IPS-18a (cell line): Measurements from ENCODE around the gene GCN1.

ENCODE experiments used
- H3K27ac ChIP-seq: one replicate; pipeline ENCODE4 v1.5.1; 2013; ENCODE audit warnings: low read length
- H3K27me3 ChIP-seq: one replicate; pipeline ENCODE4 v1.6.1; 2013; ENCODE audit warnings: mild to moderate bottlenecking, low read length; ENCODE audit not compliant: control insufficient read depth, insufficient read depth
- H3K36me3 ChIP-seq: one replicate; pipeline ENCODE4 v1.6.1; 2013; ENCODE audit warnings: low read depth, low read length; ENCODE audit not compliant: control insufficient read depth
- H3K4me1 ChIP-seq: one replicate; pipeline ENCODE4 v1.6.1; 2013; ENCODE audit warnings: low read depth, low read length; ENCODE audit not compliant: control insufficient read depth
- H3K4me3 ChIP-seq: one replicate; pipeline ENCODE4 v1.5.1; 2013; ENCODE audit warnings: low read length
- H3K9ac ChIP-seq: one replicate; pipeline ENCODE4 v1.6.1; 2013; ENCODE audit warnings: mild to moderate bottlenecking, low read length, moderate library complexity
- H3K9me3 ChIP-seq: one replicate; pipeline ENCODE4 v1.6.1; 2013; ENCODE audit warnings: low read depth, low read length; ENCODE audit not compliant: control insufficient read depth

Gene GCN1

DNA sequence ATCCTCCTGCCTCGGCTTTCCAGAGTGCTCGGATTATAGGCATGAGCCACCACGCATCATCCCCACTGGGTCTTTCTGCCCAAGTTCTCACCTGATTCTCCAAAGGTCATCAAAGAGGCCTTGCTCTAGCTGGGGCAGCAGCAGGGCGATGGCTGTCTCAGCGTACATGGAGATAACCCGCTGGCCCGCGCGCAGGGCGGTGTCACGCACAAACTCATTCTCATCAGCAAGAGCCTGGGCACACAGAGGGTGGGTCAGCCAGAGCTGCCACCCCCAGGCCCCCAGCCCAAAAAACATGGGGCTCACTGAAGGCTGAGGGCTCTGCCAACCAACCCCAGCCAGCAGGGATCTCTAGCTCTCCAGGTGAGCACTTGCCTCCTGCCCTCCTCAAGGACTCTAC lies 50.3 kb downstream of the GCN1 start:
- Histone ChIP-seq H3K4me1 (no peaks in the 10 kb centered on the region), H3K9ac (no peak overlapping the region), H3K36me3 (peaks cover 93% of the 10 kb centered on the region), H3K27me3 (no peaks in the 10 kb centered on the region), H3K27ac (no peak overlapping the region), H3K4me3 (no peak overlapping the region), H3K9me3 (no peaks in the 10 kb centered on the region)

DNA sequence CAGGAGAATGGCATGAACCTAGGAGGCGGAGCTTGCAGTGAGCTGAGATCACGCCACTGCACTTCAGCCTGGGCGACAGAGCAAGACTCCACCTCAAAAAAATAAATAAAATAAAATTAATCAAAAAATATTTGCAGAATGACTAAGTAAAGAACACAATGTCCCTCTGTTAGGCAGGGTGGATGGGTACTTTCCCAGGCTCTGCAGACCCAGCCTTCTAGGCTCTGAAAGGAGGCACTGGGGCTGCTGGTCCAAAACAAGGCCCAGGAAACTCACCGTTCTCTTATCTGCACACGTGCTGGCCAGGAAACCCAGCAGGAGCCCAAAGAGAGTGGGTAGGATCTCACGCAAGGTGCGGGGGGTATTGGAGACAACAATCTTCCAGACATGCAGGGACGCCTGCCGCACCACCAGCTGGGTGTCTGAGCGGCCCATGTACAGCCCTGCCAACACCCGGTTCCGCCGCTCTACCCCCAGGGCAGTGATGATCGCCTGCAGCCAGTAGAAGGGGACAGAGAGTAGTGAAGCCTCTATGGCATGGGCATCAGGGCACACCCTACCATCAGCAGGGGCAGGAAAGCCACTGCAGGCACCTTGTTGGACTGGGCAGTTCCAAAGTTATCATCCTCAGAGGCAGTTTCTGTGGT lies 52.2 kb downstream of the GCN1 start:
- H3K4me1 ChIP-seq: no peaks in the 10 kb centered on the region
- H3K9ac ChIP-seq: no peak overlapping the region
- H3K9me3 ChIP-seq: no peaks in the 10 kb centered on the region
- peaks cover 89% of the 10 kb centered on the region for H3K36me3 ChIP-seq
- no peak overlapping the region for H3K4me3 ChIP-seq
- H3K27ac ChIP-seq: no peak overlapping the region
- H3K27me3 ChIP-seq: no peaks in the 10 kb centered on the region

DNA sequence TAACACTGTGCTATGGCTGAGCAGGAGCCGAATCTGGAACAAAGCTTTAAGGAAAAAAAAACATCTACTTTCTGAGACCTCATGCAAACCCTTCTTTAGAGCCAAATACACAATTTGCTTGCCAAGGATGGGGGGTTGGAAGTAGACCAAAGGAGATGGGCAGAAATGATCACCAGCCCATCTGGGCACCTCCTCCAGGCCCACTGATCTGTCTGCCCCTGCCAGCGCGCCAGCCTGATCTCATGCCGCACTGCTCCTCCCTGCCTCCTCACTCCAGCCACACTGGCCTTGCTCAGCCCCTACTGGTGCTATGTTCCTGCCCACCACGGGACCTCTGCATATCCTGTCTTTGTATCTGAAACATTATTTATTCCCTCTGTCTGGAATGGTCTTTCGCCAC lies 53.2 kb downstream of the GCN1 start:
- Histone ChIP-seq H3K4me3 (no peak overlapping the region), H3K27me3 (no peaks in the 10 kb centered on the region), H3K36me3 (peaks cover 89% of the 10 kb centered on the region), H3K9me3 (no peaks in the 10 kb centered on the region), H3K4me1 (no peaks in the 10 kb centered on the region), H3K27ac (no peak overlapping the region), H3K9ac (no peak overlapping the region)

DNA sequence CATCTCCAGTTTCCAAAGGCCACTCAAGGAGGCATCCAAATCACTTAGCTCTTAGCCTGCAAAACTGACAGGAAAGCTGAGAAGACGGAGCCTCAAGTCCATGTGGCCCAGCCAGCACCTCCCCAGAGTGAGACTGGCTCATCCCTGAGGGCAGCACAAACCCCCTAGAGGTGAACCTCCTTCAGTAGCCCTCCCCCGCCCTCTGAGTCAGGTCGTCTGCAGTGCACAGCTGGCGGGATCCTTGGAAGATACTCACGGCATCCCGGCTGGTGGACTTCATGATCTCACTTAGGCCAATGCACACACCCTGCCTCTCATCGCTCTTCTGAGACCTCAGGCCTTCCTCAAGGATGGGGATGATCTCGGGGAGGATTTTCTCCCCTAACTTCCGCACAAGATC lies 53.9 kb downstream of the GCN1 start:
- Histone ChIP-seq H3K4me1 (no peaks in the 10 kb centered on the region), H3K9ac (no peak overlapping the region), H3K4me3 (no peak overlapping the region), H3K36me3 (peaks cover 89% of the 10 kb centered on the region), H3K9me3 (no peaks in the 10 kb centered on the region), H3K27me3 (no peaks in the 10 kb centered on the region), H3K27ac (no peak overlapping the region)

DNA sequence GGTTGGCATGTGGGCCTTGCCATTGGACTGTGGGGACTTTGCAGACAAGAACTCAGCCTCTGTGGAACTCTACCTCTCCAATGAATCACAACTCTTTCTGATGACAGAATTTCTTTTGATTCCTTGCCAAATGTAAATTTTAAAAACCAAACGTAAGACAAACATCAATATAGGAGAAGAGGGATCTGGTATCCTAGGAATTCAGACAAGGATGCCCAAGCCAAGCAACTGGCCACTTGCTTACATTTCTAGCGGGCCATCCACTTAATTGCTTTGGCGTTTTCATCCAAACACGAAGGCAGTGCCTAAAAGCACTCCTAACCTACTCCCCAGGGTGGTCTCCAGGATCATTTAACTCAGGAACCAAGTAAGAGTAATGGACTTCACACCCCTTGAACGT lies 54.6 kb downstream of the GCN1 start:
- Histone ChIP-seq H3K4me3 (no peak overlapping the region), H3K36me3 (peaks cover 85% of the 10 kb centered on the region)

DNA sequence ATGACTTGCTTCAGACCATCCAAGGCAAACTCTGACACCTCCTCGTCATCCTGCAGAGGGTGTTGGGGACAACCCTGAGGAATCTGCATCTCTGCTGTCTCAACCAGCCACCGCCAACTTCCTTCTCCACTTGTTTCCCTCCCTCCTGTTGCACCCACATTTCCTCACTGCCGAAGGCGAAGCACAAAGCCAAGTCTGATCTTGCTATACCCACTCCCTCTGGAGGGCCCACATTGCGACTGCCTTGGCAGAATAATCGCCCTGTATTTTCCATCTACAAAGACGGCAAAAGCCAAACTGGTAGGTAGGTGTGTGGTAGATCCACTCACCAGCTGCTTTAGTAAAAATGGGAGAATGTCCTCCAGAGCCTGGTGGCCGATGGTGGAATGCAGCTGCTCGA lies 56.1 kb downstream of the GCN1 start:
- Histone ChIP-seq H3K4me3 (no peak overlapping the region), H3K36me3 (peaks cover 85% of the 10 kb centered on the region), H3K9me3 (no peaks in the 10 kb centered on the region), H3K27me3 (no peaks in the 10 kb centered on the region), H3K4me1 (no peaks in the 10 kb centered on the region), H3K27ac (no peak overlapping the region), H3K9ac (no peak overlapping the region)

More for the DNA sequence above, 54.6 kb downstream of the GCN1 start:
- Histone ChIP-seq H3K27me3 (no peaks in the 10 kb centered on the region), H3K9me3 (no peaks in the 10 kb centered on the region), H3K9ac (no peak overlapping the region), H3K27ac (no peak overlapping the region), H3K4me1 (no peaks in the 10 kb centered on the region)

DNA sequence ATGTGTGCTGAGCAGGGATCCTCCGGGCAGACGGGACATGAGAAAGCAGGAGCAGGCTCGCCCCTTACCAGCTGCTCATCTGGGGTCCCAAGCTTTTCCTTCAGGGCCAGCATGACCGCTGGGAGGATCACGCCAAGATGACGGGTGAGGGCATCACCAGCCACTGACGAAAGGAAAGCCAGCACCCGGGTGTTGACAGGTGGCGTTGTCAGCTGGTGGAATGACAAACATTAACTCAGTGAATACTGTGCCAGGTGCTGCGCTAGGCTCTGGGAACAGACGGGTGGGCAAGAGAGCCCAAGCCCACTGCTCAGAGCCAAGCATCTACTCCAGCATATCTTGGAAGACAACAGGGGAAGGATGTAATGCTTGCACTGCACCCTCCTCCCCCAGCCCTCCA lies 56.7 kb downstream of the GCN1 start:
- Histone ChIP-seq H3K27me3 (no peaks in the 10 kb centered on the region), H3K27ac (no peak overlapping the region), H3K4me3 (no peak overlapping the region), H3K9ac (no peak overlapping the region), H3K36me3 (peaks cover 88% of the 10 kb centered on the region), H3K9me3 (no peaks in the 10 kb centered on the region), H3K4me1 (no peaks in the 10 kb centered on the region)

DNA sequence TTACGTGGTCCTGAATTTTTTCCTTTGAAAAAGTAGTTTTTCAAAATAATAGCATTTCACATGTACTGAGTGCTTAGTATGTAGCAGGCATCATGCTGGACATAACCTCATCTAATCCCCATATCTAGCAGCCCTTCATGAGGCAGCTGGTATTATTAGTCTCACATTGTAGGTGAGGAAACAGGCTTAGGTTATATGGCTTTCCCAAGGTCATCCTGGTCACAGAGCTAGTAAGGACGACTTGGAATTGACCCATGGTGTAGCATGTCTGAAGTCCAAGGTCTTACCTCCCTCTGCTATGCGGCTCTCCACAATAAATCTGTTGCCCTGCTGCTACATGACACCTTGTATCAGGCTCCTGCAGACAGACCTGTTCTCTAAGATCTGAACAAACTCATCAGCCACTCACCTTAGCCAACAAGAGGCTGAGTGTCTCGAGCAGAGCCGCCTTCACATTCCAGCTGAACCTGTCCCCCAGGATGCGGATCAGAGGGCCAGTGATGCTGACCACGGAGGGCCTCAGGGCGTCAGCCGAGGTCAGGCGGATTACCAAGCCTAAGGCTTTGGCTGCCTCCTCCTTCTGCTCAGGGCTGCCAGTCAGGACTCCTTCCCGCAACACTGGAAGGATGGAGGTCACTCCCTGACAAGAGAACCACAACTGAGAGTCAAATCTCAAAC lies 58.3 kb downstream of the GCN1 start:
- peaks cover 90% of the 10 kb centered on the region for H3K36me3 ChIP-seq
- H3K27ac ChIP-seq: no peak overlapping the region
- no peaks in the 10 kb centered on the region for H3K27me3 ChIP-seq
- no peak overlapping the region for H3K4me3 ChIP-seq
- H3K9me3 ChIP-seq: no peaks in the 10 kb centered on the region
- no peaks in the 10 kb centered on the region for H3K4me1 ChIP-seq
- no peak overlapping the region for H3K9ac ChIP-seq

DNA sequence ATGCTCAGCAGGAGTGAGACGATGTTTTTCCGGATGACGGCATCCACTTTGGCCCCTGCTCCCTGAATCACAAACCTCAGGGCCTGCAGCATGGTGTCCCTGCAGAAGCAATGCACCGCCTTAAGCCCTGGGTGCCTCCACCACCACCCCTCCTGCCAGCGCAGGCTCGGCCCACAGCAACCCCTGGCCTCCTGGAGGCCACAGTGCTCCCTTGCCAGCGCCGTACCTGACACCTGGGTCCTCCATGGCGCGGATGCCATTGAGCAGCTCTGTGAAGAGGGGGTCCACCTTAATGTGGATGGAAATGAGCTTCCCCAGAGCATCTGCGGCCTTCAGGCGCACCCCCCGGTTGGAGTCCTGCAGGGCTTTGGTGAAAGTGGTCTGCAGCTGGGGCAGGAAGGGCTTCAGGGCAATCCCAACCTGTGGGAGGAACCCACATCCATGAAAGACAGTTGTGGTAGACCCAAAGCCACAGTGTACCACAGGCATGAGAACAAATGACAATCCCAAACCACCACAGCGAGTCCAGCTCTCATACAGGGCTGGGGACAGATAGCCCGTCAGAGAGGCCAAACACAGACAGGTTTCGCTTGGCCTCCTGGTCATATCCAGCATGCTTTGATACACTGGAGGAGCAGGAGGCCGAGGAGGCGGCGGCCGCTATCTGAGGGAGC lies 60.1 kb downstream of the GCN1 start:
- H3K9me3 ChIP-seq: no peaks in the 10 kb centered on the region
- H3K4me1 ChIP-seq: no peaks in the 10 kb centered on the region
- peaks cover 90% of the 10 kb centered on the region for H3K36me3 ChIP-seq
- H3K27me3 ChIP-seq: no peaks in the 10 kb centered on the region
- no peak overlapping the region for H3K27ac ChIP-seq
- H3K4me3 ChIP-seq: no peak overlapping the region
- H3K9ac ChIP-seq: no peak overlapping the region

DNA sequence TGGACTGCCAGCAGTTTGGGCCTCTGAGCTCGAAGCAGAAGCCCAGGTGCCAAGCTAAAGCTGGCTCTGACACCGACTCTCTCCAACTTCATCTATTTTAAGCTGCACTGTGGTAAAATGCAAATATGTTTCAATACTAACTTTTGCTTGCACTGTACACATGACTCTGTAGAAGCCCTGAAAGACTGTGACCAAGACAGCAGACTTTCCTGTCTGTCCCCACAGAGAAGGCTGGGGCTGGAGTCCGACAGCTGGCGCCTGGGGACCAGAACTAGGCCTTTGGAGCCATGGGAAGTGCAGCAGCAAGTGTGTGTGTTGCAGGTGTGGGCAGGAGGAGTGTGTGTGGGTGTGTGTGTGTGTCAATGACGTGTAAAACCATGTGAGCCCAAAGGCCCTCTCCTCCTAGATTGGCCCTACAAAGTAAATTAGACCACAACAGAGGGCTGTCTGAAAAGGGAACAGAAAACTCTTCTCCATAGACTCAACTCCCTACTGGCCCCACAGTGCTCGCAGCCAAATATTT lies 61.6 kb downstream of the GCN1 start:
- Histone ChIP-seq H3K27me3 (no peaks in the 10 kb centered on the region), H3K9me3 (no peaks in the 10 kb centered on the region), H3K36me3 (peaks cover 88% of the 10 kb centered on the region), H3K27ac (no peak overlapping the region), H3K4me3 (no peak overlapping the region), H3K9ac (no peak overlapping the region), H3K4me1 (no peaks in the 10 kb centered on the region)

DNA sequence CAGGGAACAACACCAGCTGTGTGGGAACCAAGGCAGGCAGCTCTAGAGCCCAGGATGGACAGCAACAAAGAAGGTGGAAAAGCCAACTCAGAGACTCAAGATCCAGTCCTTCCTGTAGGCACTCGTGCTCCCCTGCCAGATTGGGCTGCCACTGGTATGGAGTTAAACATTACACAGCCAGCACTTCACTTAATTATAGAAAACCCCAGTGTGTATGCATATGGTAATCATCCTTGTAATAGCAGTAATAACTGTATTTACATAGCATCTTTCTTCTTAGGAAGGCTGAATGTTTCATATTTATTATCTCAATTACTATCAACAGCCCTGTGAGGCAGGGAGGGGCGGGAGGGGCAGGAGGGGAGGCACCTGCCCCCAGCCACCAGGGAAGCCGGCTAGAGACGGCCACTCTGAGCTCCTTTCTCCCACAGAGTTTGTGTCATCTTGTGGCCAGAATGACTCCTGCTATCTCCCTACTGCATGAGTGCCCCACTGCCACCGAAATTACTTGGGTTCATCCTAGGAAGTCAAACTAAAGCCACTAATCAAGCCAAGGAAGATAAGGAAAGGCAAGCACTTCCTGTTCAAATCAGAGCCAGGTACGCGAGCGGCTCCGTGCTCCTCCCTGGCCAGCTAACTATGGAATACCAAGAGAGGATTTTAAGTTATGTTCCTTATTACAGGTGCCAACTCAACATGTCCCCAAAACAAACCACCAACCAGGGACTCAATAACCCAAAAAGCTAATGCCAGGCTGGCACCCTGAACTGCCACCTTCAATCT lies 62.3 kb downstream of the GCN1 start:
- no peak overlapping the region for H3K4me3 ChIP-seq
- no peaks in the 10 kb centered on the region for H3K27me3 ChIP-seq
- peaks cover 88% of the 10 kb centered on the region for H3K36me3 ChIP-seq
- no peaks in the 10 kb centered on the region for H3K4me1 ChIP-seq
- H3K27ac ChIP-seq: no peak overlapping the region
- H3K9ac ChIP-seq: no peak overlapping the region
- no peaks in the 10 kb centered on the region for H3K9me3 ChIP-seq
